ENCODE measurements around the gene MAP7.

- TF ChIP-seq EZH2 (IDR thresholded peaks at IDR 0.05; ENCODE audit: insufficient read depth, poor library complexity, severe bottlenecking) (no peak), EZH2phosphoT487 (IDR thresholded peaks at IDR 0.05; ENCODE audit: insufficient read depth, low read depth) (no peak)
These were observed 27.0 kb downstream of the MAP7 start for GRCh38 chr6:136523196-136523595.

Measured in GM23248 (cell line).